Measurements from ENCODE around the gene PDE6D.

PDE6D gene

GRCh38 chr2:231800493-231801091 lies 19.5 kb upstream of the PDE6D start:
- TF ChIP-seq POLR2A (IDR thresholded peaks at IDR 0.05; ENCODE audit: low read depth, low read length) (no peak), PAX5 (IDR thresholded peaks at IDR 0.05; ENCODE audit: insufficient read depth, low read length, severe bottlenecking) (no peak), SPI1 (IDR thresholded peaks at IDR 0.05; ENCODE audit: low read depth, low read length) (no peak), POLR2AphosphoS5 (IDR thresholded peaks at IDR 0.05; ENCODE audit: low read depth, low read length) (no peak), TAF1 (IDR thresholded peaks at IDR 0.05; ENCODE audit: low read depth, low read length) (no peak)
- FAIRE-seq (peak; percentile 26), DNase-seq (ENCODE audit: insufficient read length, low spot score) (no peak)

- TF ChIP-seq TAF1 (IDR thresholded peaks at IDR 0.05; ENCODE audit: low read depth, low read length) (no peak), POU2F2 (IDR thresholded peaks at IDR 0.05; ENCODE audit: low read depth, low read length) (no peak), POLR2A (IDR thresholded peaks at IDR 0.05; ENCODE audit: low read depth, low read length) (no peak), PAX5 (IDR thresholded peaks at IDR 0.05; ENCODE audit: insufficient read depth, low read length, severe bottlenecking) (no peak), POLR2AphosphoS5 (IDR thresholded peaks at IDR 0.05; ENCODE audit: low read depth, low read length) (no peak), SPI1 (IDR thresholded peaks at IDR 0.05; ENCODE audit: low read depth, low read length) (no peak)
- FAIRE-seq (no peak), DNase-seq (ENCODE audit: insufficient read length, low spot score) (no peak)
Observed at GRCh38 chr2:231795525-231796327, 14.6 kb upstream of the PDE6D start.

GRCh38 chr2:231794383-231794782 lies 13.3 kb upstream of the PDE6D start:
- no peak for DNase-seq (ENCODE audit: insufficient read length, low spot score)
- TF ChIP-seq POLR2AphosphoS5 (IDR thresholded peaks at IDR 0.05; ENCODE audit: low read depth, low read length), result no peak
- TF ChIP-seq PAX5 (IDR thresholded peaks at IDR 0.05; ENCODE audit: insufficient read depth, low read length, severe bottlenecking), result no peak
- TF ChIP-seq TAF1 (IDR thresholded peaks at IDR 0.05; ENCODE audit: low read depth, low read length), result no peak
- TF ChIP-seq SPI1 (IDR thresholded peaks at IDR 0.05; ENCODE audit: low read depth, low read length), result no peak
- TF ChIP-seq POLR2A (IDR thresholded peaks at IDR 0.05; ENCODE audit: low read depth, low read length), result no peak
- TF ChIP-seq POU2F2 (IDR thresholded peaks at IDR 0.05; ENCODE audit: low read depth, low read length), result no peak
- no peak for FAIRE-seq

- TF ChIP-seq TAF1 (IDR thresholded peaks at IDR 0.05; ENCODE audit: low read depth, low read length), result no peak
- no peak for TF ChIP-seq POLR2AphosphoS5 (IDR thresholded peaks at IDR 0.05; ENCODE audit: low read depth, low read length)
- no peak for TF ChIP-seq PAX5 (IDR thresholded peaks at IDR 0.05; ENCODE audit: insufficient read depth, low read length, severe bottlenecking)
- no peak for TF ChIP-seq POU2F2 (IDR thresholded peaks at IDR 0.05; ENCODE audit: low read depth, low read length)
- no peak for TF ChIP-seq SPI1 (IDR thresholded peaks at IDR 0.05; ENCODE audit: low read depth, low read length)
- no peak for TF ChIP-seq POLR2A (IDR thresholded peaks at IDR 0.05; ENCODE audit: low read depth, low read length)
- DNase-seq (ENCODE audit: insufficient read length, low spot score) (no peak), FAIRE-seq (no peak)
Observed at GRCh38 chr2:231791107-231791506, 10.0 kb upstream of the PDE6D start.

GRCh38 chr2:231786917-231787292 lies 5.8 kb upstream of the PDE6D start:
- FAIRE-seq, result no peak
- TF ChIP-seq TAF1 (IDR thresholded peaks at IDR 0.05; ENCODE audit: low read depth, low read length) (no peak), SPI1 (IDR thresholded peaks at IDR 0.05; ENCODE audit: low read depth, low read length) (no peak)
- no peak for DNase-seq (ENCODE audit: insufficient read length, low spot score)

- TF ChIP-seq TAF1 (IDR thresholded peaks at IDR 0.05; ENCODE audit: low read depth, low read length), result peak; percentile 88
- TF ChIP-seq PAX5 (IDR thresholded peaks at IDR 0.05; ENCODE audit: insufficient read depth, low read length, severe bottlenecking), result peak; percentile 80
- TF ChIP-seq POLR2AphosphoS5 (IDR thresholded peaks at IDR 0.05; ENCODE audit: low read depth, low read length), result no peak
- peak; percentile 87; the same call in 1 of the 2 replicates for TF ChIP-seq POU2F2 (IDR thresholded peaks at IDR 0.05; ENCODE audit: low read depth, low read length)
- peak; percentile 48; the same call in 1 of the 2 replicates for TF ChIP-seq POLR2A (IDR thresholded peaks at IDR 0.05; ENCODE audit: low read depth, low read length)
- peak; percentile 82 for TF ChIP-seq SPI1 (IDR thresholded peaks at IDR 0.05; ENCODE audit: low read depth, low read length)
- DNase-seq (ENCODE audit: insufficient read length, low spot score) (peak; percentile 84), FAIRE-seq (peak; percentile 66)
Observed at GRCh38 chr2:231786177-231786916, 5.3 kb upstream of the PDE6D start, which contains the start of gene COPS7B. Gene COPS7B (plus strand): TSS chr2:231786445. CDS start chr2:231788571, 2,126 bp downstream.

GRCh38 chr2:231785822-231786176 lies 4.7 kb upstream of the PDE6D start:
- DNase-seq (ENCODE audit: insufficient read length, low spot score), result no peak
- TF ChIP-seq PAX5 (IDR thresholded peaks at IDR 0.05; ENCODE audit: insufficient read depth, low read length, severe bottlenecking), result no peak
- TF ChIP-seq POU2F2 (IDR thresholded peaks at IDR 0.05; ENCODE audit: low read depth, low read length), result no peak
- FAIRE-seq, result no peak

GRCh38 chr2:231785413-231785812 lies 4.3 kb upstream of the PDE6D start:
- DNase-seq (ENCODE audit: insufficient read length, low spot score) (no peak), FAIRE-seq (peak; percentile 76)
- TF ChIP-seq SPI1 (IDR thresholded peaks at IDR 0.05; ENCODE audit: low read depth, low read length) (0 out of 2 replicates have a peak, but pooled peaks have one; percentile 4), POLR2AphosphoS5 (IDR thresholded peaks at IDR 0.05; ENCODE audit: low read depth, low read length) (no peak), PAX5 (IDR thresholded peaks at IDR 0.05; ENCODE audit: insufficient read depth, low read length, severe bottlenecking) (no peak), TAF1 (IDR thresholded peaks at IDR 0.05; ENCODE audit: low read depth, low read length) (no peak), POU2F2 (IDR thresholded peaks at IDR 0.05; ENCODE audit: low read depth, low read length) (no peak)

Measured in GM12891 (cell line).